B cell (primary cell): ENCODE results near the gene ANGPTL7. TPM values are rescaled to one million over a fixed set of nuclear protein-coding genes. Genes with fewer than 3 reads are reported as not detected.

Experiments
- ATAC-seq: fragments of 200-7000 bp; cut with Tn5 transposase; one replicate; pipeline ENCODE4 v1.10.0; 2021; ENCODE audit warnings: low read depth, mild to moderate bottlenecking, moderate number of reproducible peaks, moderate library complexity
- CTCF ChIA-PET: fragments of 350-600 bp; sonication (Branson Sonifier 250); formaldehyde crosslinking; loops from one replicate; lab custom pipeline; 2021; ENCODE audit warnings: antibody characterized with exemption, inconsistent platforms; lab: Charles Lee
- POLR2A ChIA-PET: fragments of 350-600 bp; sonication (Branson Sonifier 250); formaldehyde crosslinking; loops from one replicate; lab custom pipeline; 2021; ENCODE audit warnings: antibody characterized with exemption; lab: Charles Lee
- DNase-seq: peaks from one replicate; pipeline ENCODE4 v3.0.0; 2013
- H2AFZ ChIP-seq: 2 replicates; pipeline ENCODE4 v1.6.1; 2012; ENCODE audit warnings: mild to moderate bottlenecking, low read depth, low read length; ENCODE audit not compliant: insufficient read depth, poor library complexity, severe bottlenecking
- H3K27ac ChIP-seq, 2 donors: 1 replicate in 1 of 2; 2 replicates in 1 of 2; pipeline ENCODE4 v1.5.1; 2012 to 2013; ENCODE audit warnings: low read length in 2 of 2, mild to moderate bottlenecking in 2 of 2, moderate library complexity in 1 of 2
- H3K27me3 ChIP-seq, 4 experiments: fragments of 200-600 bp in 1 of 4; sonication (generic) in 1 of 4; replicated peaks in 1 of 4; 1 replicate in 2 of 4; 2 replicates in 2 of 4; pipeline versions ENCODE4 v1.6.1 to v1.7.0; 2013 to 2016; ENCODE audit warnings: low read length in 3 of 4, mild to moderate bottlenecking in 2 of 4, mixed read lengths in 1 of 4, moderate library complexity in 1 of 4; ENCODE audit not compliant: insufficient read depth in 4 of 4, control insufficient read depth in 3 of 4; ENCODE audit errors: control extremely low read depth in 1 of 4
- H3K36me3 ChIP-seq, 2 experiments: replicated peaks in 1 of 2; 1 replicate in 1 of 2; 2 replicates in 1 of 2; pipeline versions ENCODE4 v1.6.1 to v1.7.1; 2013; ENCODE audit warnings: low read length in 1 of 2; ENCODE audit not compliant: insufficient read depth in 2 of 2, control insufficient read depth in 1 of 2; ENCODE audit errors: control extremely low read depth in 1 of 2, extremely low read depth in 1 of 2
- H3K4me1 ChIP-seq, 2 donors: fragments of 200-600 bp in 1 of 2; sonication (generic) in 1 of 2; 1 replicate in 1 of 2; 2 replicates in 1 of 2; pipeline versions ENCODE4 v1.5.1 to v1.6.1; 2013 to 2017; ENCODE audit warnings: low read length in 2 of 2; ENCODE audit not compliant: control insufficient read depth in 2 of 2, insufficient read depth in 2 of 2
- H3K4me2 ChIP-seq: replicated peaks from 2 replicates; pipeline ENCODE3; 2012; ENCODE audit warnings: mild to moderate bottlenecking, low read depth, low read length; ENCODE audit not compliant: poor library complexity, severe bottlenecking
- H3K4me3 ChIP-seq, 5 experiments: fragments of 200-600 bp in 1 of 5; sonication (generic) in 1 of 5; 1 replicate in 3 of 5; 2 replicates in 2 of 5; pipeline versions ENCODE4 v1.5.1 to v1.7.0; 2011 to 2016; ENCODE audit warnings: low read length in 4 of 5, mild to moderate bottlenecking in 4 of 5, low read depth in 2 of 5, control low read depth in 1 of 5, moderate library complexity in 1 of 5; ENCODE audit not compliant: insufficient read depth in 1 of 5; ENCODE audit errors: control extremely low read depth in 1 of 5, extremely low read depth in 1 of 5
- H3K79me2 ChIP-seq: fragments of 200-600 bp; sonication (generic); one replicate; pipeline ENCODE4 v1.6.0; 2016; ENCODE audit warnings: low read length; ENCODE audit not compliant: control insufficient read depth, insufficient read depth
- H3K9ac ChIP-seq: fragments of 200-600 bp; sonication (generic); 2 replicates; pipeline ENCODE4 v1.6.1; 2017; ENCODE audit warnings: mild to moderate bottlenecking, low read length, moderate library complexity
- H3K9me3 ChIP-seq, 3 donors: one replicate each; pipeline versions ENCODE4 v1.6.1 to v1.7.1; 2013; ENCODE audit warnings: low read length in 2 of 3; ENCODE audit not compliant: control insufficient read depth in 2 of 3, insufficient read depth in 1 of 3; ENCODE audit errors: control extremely low read depth in 1 of 3
- H4K20me1 ChIP-seq: 2 replicates; pipeline ENCODE4 v1.6.0; 2012; ENCODE audit warnings: mild to moderate bottlenecking, low read length; ENCODE audit not compliant: insufficient read depth, control insufficient read depth, poor library complexity, severe bottlenecking
- H3K27ac Mint-ChIP-seq: one replicate; pipeline ENCODE4 v1.8.0; 2021; ENCODE audit warnings: mixed read lengths
- H3K27me3 Mint-ChIP-seq: one replicate; pipeline ENCODE4 v1.8.0; 2021; ENCODE audit warnings: mixed read lengths
- H3K4me1 Mint-ChIP-seq: one replicate; pipeline ENCODE4 v1.8.0; 2021; ENCODE audit warnings: mixed read lengths
- H3K4me3 Mint-ChIP-seq: one replicate; pipeline ENCODE4 v1.8.0; 2021; ENCODE audit warnings: mixed read lengths
- H3K9me3 Mint-ChIP-seq: one replicate; pipeline ENCODE4 v1.8.0; 2022; ENCODE audit warnings: mixed read lengths; ENCODE audit not compliant: insufficient read depth
- CTCF ChIP-seq: fragments of 200-600 bp; IDR thresholded peaks from one replicate; pipeline ENCODE4 v1.8.0; 2022; ENCODE audit warnings: antibody characterized with exemption, mild to moderate bottlenecking
- EZH2 ChIP-seq: IDR thresholded peaks from 2 replicates; pipeline ENCODE4 v1.6.1; 2012; ENCODE audit warnings: borderline replicate concordance, low read depth, mild to moderate bottlenecking, moderate library complexity, low read length; ENCODE audit not compliant: insufficient read depth, poor library complexity, severe bottlenecking
- WGBS: methylation state at CpG from one replicate; pipeline ENCODE4 v1.1.5; 2013; ENCODE audit warnings: missing lambda C conversion rate; ENCODE audit not compliant: insufficient coverage; 5-methylcytosine and 5-hydroxymethylcytosine counted together
- intact Hi-C: fragments of 100-400 bp; cut with micrococcal nuclease; formaldehyde crosslinking; loops from one replicate; pipeline ENCODE4 v1.10.0; 2022
- polyA plus RNA-seq: library from polyadenylated mRNA; depleted of rRNA; stranded (reverse); fragments of >200 nt; gene quantifications from 2 replicates; pipeline ENCODE4 v1.2.3, GENCODE V29; 2012
- total RNA-seq, 2 donors: library from RNA; stranded (reverse); fragments of 120-200 nt in 1 of 2; gene quantifications; 1 replicate in 1 of 2; 2 replicates in 1 of 2; pipeline versions ENCODE4 v1.2.3 to v1.2.4, GENCODE V29; 2013 to 2022

ANGPTL7 gene
- total and polyA plus RNA-seq, 2 donors (not counting 1 experiment from before 2014, with no cell fraction given), result not detected

- CTCF ChIA-PET, result no interaction called here
- H3K27ac ChIP-seq, result no peak overlapping the region
- ATAC-seq (no peak), DNase-seq (no peak)
- no peaks in the 10 kb centered on the region for H4K20me1 ChIP-seq
- H3K4me3 Mint-ChIP-seq, result no peak overlapping the region
- WGBS, result 87% methylated on average over 3 of the region's 4 CpGs
- no peak overlapping the region for H3K9ac ChIP-seq
- H3K4me2 ChIP-seq, result no peak overlapping the region
- H3K4me3 ChIP-seq, result no peak overlapping the region
- H3K27ac Mint-ChIP-seq, result no peak overlapping the region
- TF ChIP-seq EZH2 (no peak), CTCF (no peak)
- POLR2A ChIA-PET, result no interaction called here
- no peaks in the 10 kb centered on the region for H3K27me3 Mint-ChIP-seq
- no peaks in the 10 kb centered on the region for H3K4me1 ChIP-seq
- no peaks in the 10 kb centered on the region for H3K9me3 ChIP-seq
- H3K79me2 ChIP-seq, result peaks cover 4% of the 10 kb centered on the region
- no peaks in the 10 kb centered on the region for H3K9me3 Mint-ChIP-seq
- no peak overlapping the region for H2AFZ ChIP-seq
- intact Hi-C loops, result no loop called here
- no peaks in the 10 kb centered on the region for H3K27me3 ChIP-seq
- no peaks in the 10 kb centered on the region for H3K4me1 Mint-ChIP-seq
- H3K36me3 ChIP-seq, result peaks cover 0 to 68% of the 10 kb centered on the region in 2 experiments
Observed at GRCh38 chr1:11197359-11197758, 8.2 kb downstream of the ANGPTL7 start.

DNA sequence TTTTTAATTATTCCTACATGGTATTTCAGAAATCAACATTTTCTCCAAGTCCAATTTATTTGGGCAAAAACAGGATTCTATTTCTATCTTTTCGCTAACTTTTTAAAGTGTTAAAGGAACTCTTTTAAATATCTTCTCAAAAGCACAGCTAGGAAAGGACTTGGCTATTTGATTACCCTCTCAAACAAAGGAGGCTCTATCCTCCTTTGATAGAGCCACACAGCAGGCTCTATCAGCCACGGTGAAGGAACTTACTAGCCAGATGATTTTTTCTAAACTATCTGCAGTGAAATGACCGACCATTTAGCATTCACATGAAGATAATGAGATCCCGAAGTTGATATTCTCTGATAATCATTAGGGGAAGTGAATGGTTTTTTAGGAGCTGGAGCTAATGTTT is 9.1 kb downstream of the ANGPTL7 start:
- no peak overlapping the region for H3K4me2 ChIP-seq
- POLR2A ChIA-PET, result interaction anchor here (0.6 kb wide), 1 partner anchor 13 kb away, joined by 14 read pairs; no protein-coding TSS in a partner anchor
- no peaks in the 10 kb centered on the region for H3K4me1 ChIP-seq
- H4K20me1 ChIP-seq, result no peaks in the 10 kb centered on the region
- Mint-ChIP-seq H3K9me3 (no peaks in the 10 kb centered on the region), H3K4me3 (no peak overlapping the region), H3K27me3 (no peaks in the 10 kb centered on the region), H3K27ac (no peak overlapping the region), H3K4me1 (no peaks in the 10 kb centered on the region)
- no peaks in the 10 kb centered on the region for H3K9me3 ChIP-seq
- H3K27ac ChIP-seq, result no peak overlapping the region
- no peak overlapping the region for H2AFZ ChIP-seq
- CTCF ChIA-PET, result no interaction called here
- intact Hi-C loops, result no loop called here
- H3K9ac ChIP-seq, result no peak overlapping the region
- no peak overlapping the region for H3K4me3 ChIP-seq
- ATAC-seq, result no peak
- peaks cover 4% of the 10 kb centered on the region for H3K79me2 ChIP-seq
- no peaks in the 10 kb centered on the region for H3K27me3 ChIP-seq
- WGBS, result no CpG with 5 or more reads among the region's 4 CpGs
- H3K36me3 ChIP-seq, result peaks cover 0 to 61% of the 10 kb centered on the region in 2 experiments
- no peak for TF ChIP-seq EZH2
- TF ChIP-seq CTCF, result no peak
- DNase-seq, result no peak
